SU-DHL-6 (cell line): ENCODE measurements around the gene BCKDHB.

Experiments used
- CTCF ChIP-seq: fragments of 200-600 bp; sonication (generic); IDR thresholded peaks from one replicate; pipeline ENCODE4 v1.5.1; 2017; ENCODE audit warnings: antibody characterized with exemption, mild to moderate bottlenecking, low read length, moderate library complexity; ENCODE audit not compliant: insufficient read depth, poor library complexity, severe bottlenecking
- EZH2phosphoT487 ChIP-seq: fragments of 200-600 bp; sonication (generic), shearing (Covaris generic); conservative IDR thresholded peaks from 2 replicates; pipeline ENCODE4 v1.6.1; 2018; ENCODE audit warnings: mild to moderate bottlenecking, antibody characterized with exemption, low read length, moderate library complexity, mixed read lengths

GRCh38 chr6:80302716-80303115 is 196.2 kb downstream of the BCKDHB start:
- TF ChIP-seq CTCF (no peak), EZH2phosphoT487 (no peak)
